Neuronal stem cell (in vitro differentiated cells): ENCODE results near the gene CIDEA.
A peak's percentile ranks its signal among the peaks of the same experiment; 100 is the strongest.

ENCODE experiments used
- DNase-seq: peaks from one replicate; pipeline ENCODE4 v3.0.0-alpha.2; 2013; ENCODE audit warnings: low spot score
- H2AFZ ChIP-seq: one replicate; pipeline ENCODE4 v1.6.1; 2013; ENCODE audit warnings: mild to moderate bottlenecking, low read length, inconsistent platforms
- H2AK5ac ChIP-seq: 2 replicates; pipeline ENCODE4 v1.6.1; 2013; ENCODE audit warnings: low read depth, mild to moderate bottlenecking, inconsistent platforms, low read length, moderate library complexity, mixed read lengths
- H2BK120ac ChIP-seq: 2 replicates; pipeline ENCODE4 v1.6.1; 2013; ENCODE audit warnings: low read depth, mild to moderate bottlenecking, inconsistent platforms, low read length, moderate library complexity, mixed read lengths
- H2BK12ac ChIP-seq: one replicate; pipeline ENCODE4 v1.6.1; 2013; ENCODE audit warnings: low read length, inconsistent platforms
- H2BK15ac ChIP-seq: 2 replicates; pipeline ENCODE4 v1.6.1; 2013; ENCODE audit warnings: mild to moderate bottlenecking, low read length, inconsistent platforms, mixed read lengths
- H2BK5ac ChIP-seq: one replicate; pipeline ENCODE4 v1.6.1; 2013; ENCODE audit warnings: inconsistent platforms, mild to moderate bottlenecking, low read length, moderate library complexity
- H3K14ac ChIP-seq: one replicate; pipeline ENCODE4 v1.6.1; 2013; ENCODE audit warnings: low read length, inconsistent platforms
- H3K18ac ChIP-seq: 2 replicates; pipeline ENCODE4 v1.6.1; 2013; ENCODE audit warnings: low read length, inconsistent platforms
- H3K23ac ChIP-seq: 2 replicates; pipeline ENCODE4 v1.6.1; 2013; ENCODE audit warnings: low read depth, mild to moderate bottlenecking, mixed read lengths, low read length, inconsistent platforms; ENCODE audit not compliant: poor library complexity
- H3K27ac ChIP-seq: replicated peaks from 3 replicates; pipeline ENCODE4 v1.5.1; 2013; ENCODE audit warnings: low read length, inconsistent platforms
- H3K27me3 ChIP-seq, 3 experiments: 2 replicates each; pipeline ENCODE4 v1.6.1; 2013; ENCODE audit warnings: low read length in 3 of 3, mild to moderate bottlenecking in 2 of 3, inconsistent platforms in 1 of 3, low read depth in 1 of 3, mixed read lengths in 1 of 3, moderate library complexity in 1 of 3; ENCODE audit not compliant: control insufficient read depth in 3 of 3, insufficient read depth in 3 of 3
- H3K36me3 ChIP-seq, 2 donors: replicated peaks in 1 of 2; 2 replicates each; pipeline ENCODE4 v1.6.1; 2013; ENCODE audit warnings: low read length in 2 of 2; ENCODE audit not compliant: control insufficient read depth in 2 of 2, insufficient read depth in 2 of 2
- H3K4ac ChIP-seq: 2 replicates; pipeline ENCODE4 v1.6.1; 2013; ENCODE audit warnings: inconsistent platforms, mild to moderate bottlenecking, low read length, moderate library complexity
- H3K4me1 ChIP-seq, 2 donors: 1 replicate in 1 of 2; 2 replicates in 1 of 2; pipeline ENCODE4 v1.6.1; 2013; ENCODE audit warnings: low read length in 2 of 2, low read depth in 1 of 2; ENCODE audit not compliant: control insufficient read depth in 2 of 2, insufficient read depth in 1 of 2
- H3K4me2 ChIP-seq: one replicate; pipeline ENCODE4 v1.6.1; 2013; ENCODE audit warnings: mild to moderate bottlenecking, low read length, inconsistent platforms; ENCODE audit not compliant: insufficient read depth, poor library complexity, severe bottlenecking
- H3K4me3 ChIP-seq, 2 donors: 2 replicates each; pipeline ENCODE4 v1.5.1; 2013; ENCODE audit warnings: low read length in 2 of 2, mild to moderate bottlenecking in 2 of 2, inconsistent platforms in 1 of 2, moderate library complexity in 1 of 2
- H3K79me1 ChIP-seq: one replicate; pipeline ENCODE4 v1.6.1; 2013; ENCODE audit warnings: low read depth, mild to moderate bottlenecking, inconsistent platforms, low read length, moderate library complexity
- H3K9ac ChIP-seq: one replicate; pipeline ENCODE4 v1.6.1; 2013; ENCODE audit warnings: mild to moderate bottlenecking, low read depth, low read length, inconsistent platforms; ENCODE audit not compliant: poor library complexity
- H3K9me3 ChIP-seq, 2 donors: replicated peaks in 1 of 2; 2 replicates each; pipeline versions ENCODE3 to v1.6.1; 2013; ENCODE audit warnings: low read length in 2 of 2, mild to moderate bottlenecking in 2 of 2, inconsistent platforms in 1 of 2, low read depth in 1 of 2, mixed read lengths in 1 of 2, moderate library complexity in 1 of 2; ENCODE audit not compliant: control insufficient read depth in 2 of 2, insufficient read depth in 1 of 2
- H4K8ac ChIP-seq: one replicate; pipeline ENCODE4 v1.6.1; 2013; ENCODE audit warnings: low read depth, mild to moderate bottlenecking, inconsistent platforms, low read length, moderate library complexity
- H4K91ac ChIP-seq: one replicate; pipeline ENCODE4 v1.6.1; 2013; ENCODE audit warnings: low read length, low read depth, mild to moderate bottlenecking, inconsistent platforms; ENCODE audit not compliant: poor library complexity
- whole genome bisulfite sequencing, 2 donors: extraction: QIAGEN DNeasy Blood & Tissue Kit; methylation state at CpG; one replicate each; pipeline ENCODE4 v1.1.7; 2013; ENCODE audit warnings: missing lambda C conversion rate in 2 of 2, mixed read lengths in 1 of 2; ENCODE audit not compliant: insufficient read length in 2 of 2, insufficient replicate concordance in 1 of 2; ENCODE audit errors: extremely low coverage in 2 of 2; 5-methylcytosine and 5-hydroxymethylcytosine counted together

Gene CIDEA

DNA sequence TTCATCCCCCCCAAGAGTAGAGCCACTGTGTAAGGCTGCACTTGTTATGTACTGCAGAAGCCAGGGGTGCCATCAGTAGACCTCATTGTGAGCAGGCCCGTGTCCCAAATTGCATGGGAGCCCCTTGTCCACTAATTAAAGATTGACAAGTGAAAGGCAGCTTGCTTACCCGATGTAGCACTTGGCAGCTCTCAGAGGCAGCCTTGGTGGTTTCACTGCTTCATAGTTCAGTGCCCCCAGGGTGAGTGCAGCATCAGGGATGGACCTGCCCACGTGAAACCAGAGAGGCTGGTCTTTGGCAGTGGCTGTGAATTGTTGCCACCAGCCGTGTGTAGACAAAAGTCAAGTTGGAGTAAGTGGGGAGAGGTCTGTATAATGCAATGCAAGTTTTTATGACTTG lies 67.2 kb downstream of the CIDEA start:
- Histone ChIP-seq H3K18ac (no peak overlapping the region), H2BK12ac (no peak overlapping the region), H3K9me3 (peaks cover 0 to 5% of the 10 kb centered on the region in 2 donors), H2AK5ac (no peak overlapping the region), H2AFZ (no peak overlapping the region), H4K8ac (peak overlapping the region; percentile 48), H3K27me3 (no peaks in the 10 kb centered on the region), H3K27ac (no peak overlapping the region), H3K79me1 (peaks cover 4% of the 10 kb centered on the region), H3K4me1 (no peaks in the 10 kb centered on the region), H3K4me3 (no peak overlapping the region), H3K14ac (no peak overlapping the region), H3K4me2 (no peak overlapping the region), H3K36me3 (peaks cover 18 to 87% of the 10 kb centered on the region in 2 donors), H3K9ac (peak overlapping the region; percentile 30), H4K91ac (peak overlapping the region; percentile 79), H2BK15ac (no peak overlapping the region), H3K23ac (no peak overlapping the region), H2BK5ac (no peak overlapping the region), H3K4ac (no peak overlapping the region), H2BK120ac (no peak overlapping the region)
- no CpG with 5 or more reads among the region's 4 CpGs for WGBS, 2 donors
- DNase-seq, result no peak

DNA sequence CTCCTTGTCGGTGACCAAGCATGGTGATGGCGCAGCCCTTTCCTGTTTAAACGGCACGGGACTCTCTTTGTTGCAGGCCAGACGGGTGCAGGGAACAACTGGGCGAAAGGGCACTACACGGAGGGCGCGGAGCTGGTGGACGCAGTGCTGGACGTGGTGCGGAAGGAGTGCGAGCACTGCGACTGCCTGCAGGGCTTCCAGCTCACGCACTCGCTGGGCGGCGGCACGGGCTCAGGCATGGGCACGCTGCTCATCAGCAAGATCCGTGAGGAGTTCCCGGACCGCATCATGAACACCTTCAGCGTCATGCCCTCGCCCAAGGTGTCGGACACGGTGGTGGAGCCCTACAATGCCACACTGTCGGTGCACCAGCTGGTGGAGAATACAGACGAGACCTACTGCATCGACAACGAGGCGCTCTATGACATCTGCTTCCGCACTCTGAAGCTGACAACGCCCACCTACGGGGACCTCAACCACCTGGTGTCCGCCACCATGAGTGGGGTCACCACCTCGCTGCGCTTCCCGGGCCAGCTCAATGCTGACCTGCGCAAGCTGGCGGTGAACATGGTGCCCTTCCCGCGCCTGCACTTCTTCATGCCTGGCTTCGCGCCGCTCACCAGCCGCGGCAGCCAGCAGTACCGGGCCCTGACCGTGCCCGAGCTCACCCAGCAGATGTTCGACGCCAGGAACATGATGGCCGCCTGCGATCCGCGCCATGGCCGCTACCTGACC lies 71.0 kb downstream of the CIDEA start:
- Histone ChIP-seq H3K4ac (peak overlapping the region; percentile 11), H2BK15ac (no peak overlapping the region), H2BK12ac (no peak overlapping the region), H3K79me1 (peaks cover 3% of the 10 kb centered on the region), H3K4me3 (peak overlapping the region in 1 of 2 donors; percentile 36), H2AK5ac (no peak overlapping the region), H3K9me3 (peaks cover 0 to 5% of the 10 kb centered on the region in 2 donors), H3K36me3 (peaks cover 37 to 94% of the 10 kb centered on the region in 2 donors), H2AFZ (no peak overlapping the region), H3K9ac (peak overlapping the region; percentile 70), H3K18ac (peak overlapping the region; percentile 76), H3K4me2 (no peak overlapping the region), H2BK120ac (no peak overlapping the region), H3K27ac (no peak overlapping the region), H2BK5ac (peak overlapping the region; percentile 39), H3K14ac (peak overlapping the region; percentile 21), H4K91ac (no peak overlapping the region), H3K4me1 (peaks cover 0 to 4% of the 10 kb centered on the region in 2 donors), H3K27me3 (no peaks in the 10 kb centered on the region), H3K23ac (peak overlapping the region; percentile 93), H4K8ac (peak overlapping the region; percentile 65)
- no peak for DNase-seq
- WGBS, 2 donors, result no CpG with 5 or more reads among the region's 58 CpGs

DNA sequence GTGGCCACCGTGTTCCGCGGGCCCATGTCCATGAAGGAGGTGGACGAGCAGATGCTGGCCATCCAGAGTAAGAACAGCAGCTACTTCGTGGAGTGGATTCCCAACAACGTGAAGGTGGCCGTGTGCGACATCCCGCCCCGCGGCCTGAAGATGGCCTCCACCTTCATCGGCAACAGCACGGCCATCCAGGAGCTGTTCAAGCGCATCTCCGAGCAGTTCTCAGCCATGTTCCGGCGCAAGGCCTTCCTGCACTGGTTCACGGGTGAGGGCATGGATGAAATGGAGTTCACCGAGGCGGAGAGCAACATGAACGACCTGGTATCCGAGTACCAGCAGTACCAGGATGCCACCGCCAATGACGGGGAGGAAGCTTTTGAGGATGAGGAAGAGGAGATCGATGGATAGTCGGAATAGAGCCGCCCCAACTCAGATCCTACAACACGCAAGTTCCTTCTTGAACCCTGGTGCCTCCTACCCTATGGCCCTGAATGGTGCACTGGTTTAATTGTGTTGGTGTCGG lies 71.6 kb downstream of the CIDEA start:
- no peak overlapping the region for H2BK12ac ChIP-seq
- no peak overlapping the region for H2BK15ac ChIP-seq
- DNase-seq, result no peak
- no peak overlapping the region for H2AK5ac ChIP-seq
- H3K9me3 ChIP-seq, result peaks cover 0 to 5% of the 10 kb centered on the region in 2 donors
- peak overlapping the region in 1 of 2 donors; percentile 53 for H3K4me3 ChIP-seq
- H3K14ac ChIP-seq, result no peak overlapping the region
- H3K4me2 ChIP-seq, result no peak overlapping the region
- peaks cover 3% of the 10 kb centered on the region for H3K79me1 ChIP-seq
- H3K27ac ChIP-seq, result no peak overlapping the region
- H3K27me3 ChIP-seq, result no peaks in the 10 kb centered on the region
- no peak overlapping the region for H2BK120ac ChIP-seq
- H3K36me3 ChIP-seq, result peaks cover 36 to 91% of the 10 kb centered on the region in 2 donors
- H4K91ac ChIP-seq, result no peak overlapping the region
- no peak overlapping the region for H3K18ac ChIP-seq
- peak overlapping the region; percentile 93 for H3K23ac ChIP-seq
- no peak overlapping the region for H4K8ac ChIP-seq
- H3K4me1 ChIP-seq, result peaks cover 0 to 4% of the 10 kb centered on the region in 2 donors
- no peak overlapping the region for H3K4ac ChIP-seq
- no peak overlapping the region for H2BK5ac ChIP-seq
- H3K9ac ChIP-seq, result peak overlapping the region; percentile 70
- H2AFZ ChIP-seq, result no peak overlapping the region
- no CpG with 5 or more reads among the region's 29 CpGs for WGBS, 2 donors

DNA sequence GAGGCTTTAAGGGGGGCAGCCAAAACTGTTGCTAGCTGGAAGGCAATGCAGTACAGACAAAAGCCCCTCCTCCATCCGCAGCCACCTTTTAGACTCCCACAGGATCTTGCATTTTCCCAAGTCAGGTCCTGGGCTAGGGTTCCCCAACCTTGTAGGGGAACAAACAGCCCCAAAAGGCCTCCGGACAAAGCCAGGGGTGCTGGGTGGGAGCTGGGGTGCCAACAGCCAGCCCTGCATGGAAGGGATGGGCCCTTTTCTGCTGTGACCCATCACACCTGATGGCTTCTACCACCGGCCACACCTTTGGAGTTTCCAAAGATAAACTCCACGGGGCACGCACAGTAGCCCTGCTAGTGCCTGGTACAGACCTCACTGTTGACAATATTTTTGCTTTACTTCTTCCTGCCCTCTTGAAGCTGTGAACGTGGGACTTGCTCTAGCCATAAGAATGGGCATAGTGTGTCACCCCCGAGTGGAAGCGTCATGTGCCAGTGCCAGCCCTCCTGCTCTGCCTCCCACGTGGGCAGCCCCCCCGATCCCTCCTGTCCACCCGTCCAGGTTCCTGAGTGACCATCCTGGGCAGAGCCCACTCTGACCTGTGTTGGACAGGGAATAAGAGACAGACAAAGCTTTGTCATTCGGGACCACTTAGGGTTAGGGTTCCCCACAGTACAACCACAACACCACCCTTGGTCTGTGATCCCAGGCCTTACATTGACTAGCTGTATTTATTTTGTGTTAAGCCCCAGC lies 72.7 kb downstream of the CIDEA start:
- H2BK5ac ChIP-seq, result peak overlapping the region; percentile 19
- H3K4me1 ChIP-seq, result peaks cover 0 to 4% of the 10 kb centered on the region in 2 donors
- H3K4me3 ChIP-seq, result no peak overlapping the region
- no peak overlapping the region for H4K8ac ChIP-seq
- DNase-seq, result no peak
- peaks cover 5% of the 10 kb centered on the region for H3K79me1 ChIP-seq
- no peak overlapping the region for H2BK12ac ChIP-seq
- H3K4ac ChIP-seq, result no peak overlapping the region
- H3K27me3 ChIP-seq, result no peaks in the 10 kb centered on the region
- no peak overlapping the region for H3K23ac ChIP-seq
- H3K4me2 ChIP-seq, result peak overlapping the region; percentile 26
- H3K9ac ChIP-seq, result no peak overlapping the region
- H4K91ac ChIP-seq, result no peak overlapping the region
- H2BK15ac ChIP-seq, result peak overlapping the region; percentile 58
- peaks cover 0 to 5% of the 10 kb centered on the region in 2 donors for H3K9me3 ChIP-seq
- WGBS, 2 donors, result no CpG with 5 or more reads among the region's 12 CpGs
- peaks cover 37 to 84% of the 10 kb centered on the region in 2 donors for H3K36me3 ChIP-seq
- no peak overlapping the region for H3K14ac ChIP-seq
- H2BK120ac ChIP-seq, result no peak overlapping the region
- no peak overlapping the region for H2AK5ac ChIP-seq
- no peak overlapping the region for H3K27ac ChIP-seq
- H3K18ac ChIP-seq, result peak overlapping the region; percentile 57
- no peak overlapping the region for H2AFZ ChIP-seq
